Measurements from ENCODE around the gene MRAP. TPM values are rescaled to one million over a fixed set of nuclear protein-coding genes. Genes with fewer than 3 reads are reported as not detected.

Gene MRAP
- polyA plus RNA-seq, 2 of the 4 experiments (the other 2 are of a cell fraction): not detected

DNA sequence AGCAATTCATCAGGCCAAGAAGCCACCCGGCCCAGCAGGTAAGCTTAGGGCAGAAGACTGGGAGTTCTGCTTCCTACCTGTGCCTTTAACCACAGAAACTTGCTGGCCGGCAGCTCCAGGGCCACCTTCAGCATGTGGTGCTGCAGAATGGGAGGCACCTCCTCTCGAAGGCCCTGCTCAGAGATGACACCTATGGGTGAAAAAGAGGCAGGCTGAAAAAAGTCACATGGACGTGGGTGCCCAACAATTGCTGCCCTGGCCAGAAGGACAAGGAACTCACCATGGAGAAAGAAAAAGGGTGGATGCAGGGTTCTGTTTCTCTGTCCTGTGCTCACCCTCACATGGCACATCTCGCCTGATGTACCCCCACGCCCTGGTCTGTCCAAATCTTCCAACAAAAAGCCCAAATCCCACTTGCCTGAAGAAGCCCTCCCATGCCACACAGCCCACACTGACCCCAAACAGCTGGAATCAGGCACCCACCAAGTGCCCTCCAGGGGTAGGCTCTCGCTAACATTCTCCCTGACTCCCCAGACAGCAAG is 61.1 kb downstream of the MRAP start:
- ChIA-PET CTCF (interaction anchor here (1.0 to 1.7 kb wide), 4 partner anchors 10 to 211 kb away, joined by 3 to 8 read pairs (median 3); no protein-coding TSS in a partner anchor), POLR2A (no interaction called here)
- TF ChIP-seq ESRRA (IDR thresholded peaks at IDR 0.05; ENCODE audit: borderline replicate concordance, low read length) (no peak), ZFP36 (IDR thresholded peaks at IDR 0.05; ENCODE audit: borderline replicate concordance, partially characterized antibody) (no peak), RAD21 (conservative IDR thresholded peaks at IDR 0.05 in 1 of 2, IDR thresholded peaks at IDR 0.05 in 1 of 2) (peak in 1 of 2 experiments; percentile 10; a peak in 1 of 5 replicates)
- TF ChIP-seq, protein P1, sequence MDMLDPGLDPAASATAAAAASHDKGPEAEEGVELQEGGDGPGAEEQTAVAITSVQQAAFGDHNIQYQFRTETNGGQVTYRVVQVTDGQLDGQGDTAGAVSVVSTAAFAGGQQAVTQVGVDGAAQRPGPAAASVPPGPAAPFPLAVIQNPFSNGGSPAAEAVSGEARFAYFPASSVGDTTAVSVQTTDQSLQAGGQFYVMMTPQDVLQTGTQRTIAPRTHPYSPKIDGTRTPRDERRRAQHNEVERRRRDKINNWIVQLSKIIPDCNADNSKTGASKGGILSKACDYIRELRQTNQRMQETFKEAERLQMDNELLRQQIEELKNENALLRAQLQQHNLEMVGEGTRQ (IDR thresholded peaks at IDR 0.05): 0 out of 2 replicates have a peak, but pooled peaks have one; percentile 11
- Histone ChIP-seq H3K4me1 (no peaks in the 10 kb centered on the region), H3K27ac (no peak overlapping the region), H3K4me2 (no peak overlapping the region), H3K4me3 (no peak overlapping the region), H3K9me3 (no peaks in the 10 kb centered on the region)
- FAIRE-seq: no peak
- 59% methylated on average over 6 of the region's 7 CpGs for WGBS (ENCODE audit: missing lambda C conversion rate)
- peak; percentile 91 to 93 for ATAC-seq
- DNase-seq (ENCODE audit: low read depth in 1 of 2, low spot score in 1 of 2): peak; percentile 43 to 50

DNA sequence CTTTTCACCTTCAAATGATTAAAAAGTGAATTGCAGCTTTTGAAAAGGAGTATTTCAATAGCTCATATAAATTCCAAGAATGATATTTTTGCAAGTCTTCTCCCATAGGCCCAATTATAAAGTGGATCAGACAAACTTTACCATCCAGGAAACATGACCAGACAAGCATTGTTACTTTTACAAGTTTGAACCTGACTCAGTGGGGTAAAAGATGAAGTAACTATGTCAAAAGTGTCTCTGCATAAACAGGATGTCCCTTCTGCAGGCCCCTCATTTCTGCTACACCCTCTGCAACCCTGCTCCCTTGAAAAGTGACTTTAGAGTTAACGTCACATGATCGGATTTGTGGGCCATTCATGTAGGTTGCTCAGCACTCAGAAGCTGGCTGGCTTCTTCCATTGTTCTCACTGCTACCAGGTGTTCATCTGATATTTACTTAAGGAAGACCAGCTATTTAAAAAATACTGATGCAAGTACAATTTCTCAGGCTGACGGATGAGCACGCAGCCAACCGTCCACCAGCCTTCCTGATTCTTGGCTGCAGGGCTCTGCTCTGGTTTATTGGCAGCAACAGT is 61.8 kb downstream of the MRAP start:
- TF ChIP-seq MAZ (IDR thresholded peaks at IDR 0.05; ENCODE audit: borderline replicate concordance, low read depth, low read length): no peak
- TF ChIP-seq FOXS1 (CRISPR knock-in tag; IDR thresholded peaks at IDR 0.05): no peak
- TF ChIP-seq, protein P2, sequence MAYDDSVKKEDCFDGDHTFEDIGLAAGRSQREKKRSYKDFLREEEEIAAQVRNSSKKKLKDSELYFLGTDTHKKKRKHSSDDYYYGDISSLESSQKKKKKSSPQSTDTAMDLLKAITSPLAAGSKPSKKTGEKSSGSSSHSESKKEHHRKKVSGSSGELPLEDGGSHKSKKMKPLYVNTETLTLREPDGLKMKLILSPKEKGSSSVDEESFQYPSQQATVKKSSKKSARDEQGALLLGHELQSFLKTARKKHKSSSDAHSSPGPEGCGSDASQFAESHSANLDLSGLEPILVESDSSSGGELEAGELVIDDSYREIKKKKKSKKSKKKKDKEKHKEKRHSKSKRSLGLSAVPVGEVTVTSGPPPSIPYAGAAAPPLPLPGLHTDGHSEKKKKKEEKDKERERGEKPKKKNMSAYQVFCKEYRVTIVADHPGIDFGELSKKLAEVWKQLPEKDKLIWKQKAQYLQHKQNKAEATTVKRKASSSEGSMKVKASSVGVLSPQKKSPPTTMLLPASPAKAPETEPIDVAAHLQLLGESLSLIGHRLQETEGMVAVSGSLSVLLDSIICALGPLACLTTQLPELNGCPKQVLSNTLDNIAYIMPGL (CRISPR knock-in tag; IDR thresholded peaks at IDR 0.05; ENCODE audit: borderline replicate concordance): no peak
- no peak for TF ChIP-seq EP300 (IDR thresholded peaks at IDR 0.05)
- no peak for TF ChIP-seq RFX5 (IDR thresholded peaks at IDR 0.05)
- no peak for TF ChIP-seq CHD4 (IDR thresholded peaks at IDR 0.05; ENCODE audit: borderline replicate concordance)
- TF ChIP-seq, protein P3, sequence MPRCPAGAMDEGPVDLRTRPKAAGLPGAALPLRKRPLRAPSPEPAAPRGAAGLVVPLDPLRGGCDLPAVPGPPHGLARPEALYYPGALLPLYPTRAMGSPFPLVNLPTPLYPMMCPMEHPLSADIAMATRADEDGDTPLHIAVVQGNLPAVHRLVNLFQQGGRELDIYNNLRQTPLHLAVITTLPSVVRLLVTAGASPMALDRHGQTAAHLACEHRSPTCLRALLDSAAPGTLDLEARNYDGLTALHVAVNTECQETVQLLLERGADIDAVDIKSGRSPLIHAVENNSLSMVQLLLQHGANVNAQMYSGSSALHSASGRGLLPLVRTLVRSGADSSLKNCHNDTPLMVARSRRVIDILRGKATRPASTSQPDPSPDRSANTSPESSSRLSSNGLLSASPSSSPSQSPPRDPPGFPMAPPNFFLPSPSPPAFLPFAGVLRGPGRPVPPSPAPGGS (IDR thresholded peaks at IDR 0.05): no peak
- TF ChIP-seq JUNB (IDR thresholded peaks at IDR 0.05): no peak
- no peak for TF ChIP-seq RARB (CRISPR knock-in tag; IDR thresholded peaks at IDR 0.05)
- TF ChIP-seq ZSCAN20 (CRISPR knock-in tag; IDR thresholded peaks at IDR 0.05): no peak
- TF ChIP-seq RAD21 (conservative IDR thresholded peaks at IDR 0.05 in 1 of 2, IDR thresholded peaks at IDR 0.05 in 1 of 2): no peak
- TF ChIP-seq, protein P4, sequence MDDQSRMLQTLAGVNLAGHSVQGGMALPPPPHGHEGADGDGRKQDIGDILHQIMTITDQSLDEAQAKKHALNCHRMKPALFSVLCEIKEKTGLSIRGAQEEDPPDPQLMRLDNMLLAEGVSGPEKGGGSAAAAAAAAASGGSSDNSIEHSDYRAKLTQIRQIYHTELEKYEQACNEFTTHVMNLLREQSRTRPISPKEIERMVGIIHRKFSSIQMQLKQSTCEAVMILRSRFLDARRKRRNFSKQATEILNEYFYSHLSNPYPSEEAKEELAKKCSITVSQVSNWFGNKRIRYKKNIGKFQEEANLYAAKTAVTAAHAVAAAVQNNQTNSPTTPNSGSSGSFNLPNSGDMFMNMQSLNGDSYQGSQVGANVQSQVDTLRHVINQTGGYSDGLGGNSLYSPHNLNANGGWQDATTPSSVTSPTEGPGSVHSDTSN (IDR thresholded peaks at IDR 0.05): no peak
- TF ChIP-seq, protein P1 (IDR thresholded peaks at IDR 0.05): no peak
- TF ChIP-seq MAFK (IDR thresholded peaks at IDR 0.05; ENCODE audit: partially characterized antibody): no peak
- no peak for TF ChIP-seq HOXB5 (CRISPR knock-in tag; IDR thresholded peaks at IDR 0.05)
- TF ChIP-seq EHF (CRISPR knock-in tag; IDR thresholded peaks at IDR 0.05): no peak
- TF ChIP-seq CHD2 (IDR thresholded peaks at IDR 0.05; ENCODE audit: low read length, partially characterized antibody): no peak
- DNase-seq (ENCODE audit: low read depth in 1 of 2, low spot score in 1 of 2): no peak
- CTCF ChIA-PET: interaction anchor here (1.0 kb wide), 1 partner anchor 9 kb away, joined by 3 read pairs; no protein-coding TSS in a partner anchor
- H3K4me2 ChIP-seq: no peak overlapping the region
- 84% methylated on average over 5 of the region's 5 CpGs for WGBS (ENCODE audit: missing lambda C conversion rate)
- no peak for ATAC-seq
- FAIRE-seq: no peak
- POLR2A ChIA-PET: no interaction called here
- no peaks in the 10 kb centered on the region for H3K4me1 ChIP-seq
- no peak overlapping the region for H3K27ac ChIP-seq
- H3K9me3 ChIP-seq: no peaks in the 10 kb centered on the region
- no peak overlapping the region for H3K4me3 ChIP-seq

Other genes with a start within 250 kb of the MRAP start
- gene MIS18A, start 19.8 kb upstream of the MRAP start, polyA plus RNA-seq (2011; rRNA removed): 9.3 and 18.4 TPM in 2 replicates
- 17.3 to 18.8 TPM (median 17.5 TPM) in 3 replicates for gene MIS18A, start 19.8 kb upstream of the MRAP start, polyA plus RNA-seq (2017; fragmentation: RNase III; extraction: RNeasy Plus Mini Kit Qiagen cat#74134 plus additional on column Dnase treatment)
- 8.7 and 9.0 TPM in 2 replicates for gene URB1, start 94.2 kb downstream of the MRAP start, polyA plus RNA-seq (2011; rRNA removed)
- gene URB1, start 94.2 kb downstream of the MRAP start, polyA plus RNA-seq (2017; fragmentation: RNase III; extraction: RNeasy Plus Mini Kit Qiagen cat#74134 plus additional on column Dnase treatment): 9.5 to 10.3 TPM (median 10.1 TPM) in 3 replicates
- 41.1 and 45.5 TPM in 2 replicates for gene EVA1C, start 113.9 kb downstream of the MRAP start, polyA plus RNA-seq (2011; rRNA removed)
- 42.3 to 50.4 TPM (median 48.0 TPM) in 3 replicates for gene EVA1C, start 113.9 kb downstream of the MRAP start, polyA plus RNA-seq (2017; fragmentation: RNase III; extraction: RNeasy Plus Mini Kit Qiagen cat#74134 plus additional on column Dnase treatment)

All from A549 (cell line).